ENCODE measurements around the gene ATP13A3.
"Not testable (repeated sequence)": the region's sequence is repeated elsewhere in the genome, so short reads cannot be mapped to it uniquely, and the experiment has no call there.

Gene ATP13A3

GRCh38 chr3:194486540-194487288 lies at the start of gene ATP13A3:
TSS of gene ATP13A3 (minus strand) at chr3:194487002. CDS start at chr3:194462190, 24,812 bp downstream.
- DNase-seq (ENCODE audit: low read depth) = peak; percentile 82

DNA sequence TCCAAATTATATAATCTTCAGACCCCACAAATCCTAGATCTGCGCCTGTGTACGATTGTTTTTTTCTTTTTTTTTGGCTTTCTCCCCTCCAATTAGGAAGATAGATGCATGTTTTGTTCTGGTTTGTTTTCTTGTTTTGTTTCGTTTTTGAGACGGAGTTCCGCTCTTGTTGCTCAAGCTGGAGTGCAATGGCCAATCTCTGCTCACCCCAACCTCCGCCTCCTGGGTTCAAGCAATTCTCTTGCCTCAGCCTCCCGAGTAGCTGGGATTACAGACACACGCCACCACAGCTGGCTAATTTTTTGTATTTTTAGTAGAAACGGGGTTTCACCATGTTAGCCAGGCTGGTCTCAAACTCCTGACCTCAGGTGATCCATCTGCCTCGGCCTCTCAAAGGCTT lies 48.4 kb upstream of the ATP13A3 start:
- not testable (repeated sequence) for DNase-seq (ENCODE audit: low read depth)

DNA sequence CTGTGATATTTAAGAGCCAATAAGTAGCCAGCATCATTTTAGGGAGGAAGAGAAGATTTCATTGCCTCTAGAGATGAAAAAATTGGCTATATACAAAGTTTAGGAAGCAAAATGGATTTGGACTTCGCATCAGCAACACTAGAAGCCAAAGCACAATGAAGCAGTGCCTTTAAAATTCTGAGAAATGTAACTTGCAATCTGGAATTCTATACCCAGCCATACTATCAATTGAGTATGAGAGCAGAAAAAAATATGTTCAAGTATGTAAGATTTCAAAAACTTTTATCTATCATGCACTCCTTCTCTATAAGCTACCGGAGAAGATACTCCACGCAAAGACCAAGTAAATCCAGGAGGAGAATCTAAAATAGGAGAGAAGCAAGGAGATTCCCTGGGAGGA lies 47.4 kb upstream of the ATP13A3 start:
- DNase-seq (ENCODE audit: low read depth) = no peak

GRCh38 chr3:194532591-194532990 lies 45.8 kb upstream of the ATP13A3 start:
- no peak for DNase-seq (ENCODE audit: low read depth)

DNA sequence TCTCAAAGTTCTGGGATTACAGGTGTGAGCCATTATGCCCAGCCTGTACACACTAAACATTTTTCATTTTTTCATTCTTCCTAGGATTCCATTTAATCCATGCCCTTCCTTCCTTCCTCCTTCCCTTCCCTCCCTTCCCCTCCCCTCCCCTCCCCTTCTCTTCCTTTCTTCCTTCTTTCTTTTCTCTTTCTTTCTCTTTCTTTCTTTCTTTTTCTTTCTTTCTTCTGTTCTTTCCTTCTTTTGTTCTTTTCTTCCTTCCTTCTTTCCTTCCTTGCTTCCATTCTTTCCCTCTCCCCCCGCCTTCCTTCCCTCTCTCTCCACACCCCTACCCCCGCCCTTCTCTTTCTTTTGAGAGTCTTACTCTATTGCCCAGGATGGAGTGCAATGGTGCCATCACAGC lies 40.9 kb upstream of the ATP13A3 start:
- DNase-seq (ENCODE audit: low read depth) = no peak

- no peak for DNase-seq (ENCODE audit: low read depth)
Observed at GRCh38 chr3:194526164-194526563, 39.4 kb upstream of the ATP13A3 start.

GRCh38 chr3:194522579-194523046 lies 35.8 kb upstream of the ATP13A3 start:
- DNase-seq (ENCODE audit: low read depth) = no peak

- DNase-seq (ENCODE audit: low read depth) = no peak
Observed at GRCh38 chr3:194521510-194522260, 34.9 kb upstream of the ATP13A3 start.

DNA sequence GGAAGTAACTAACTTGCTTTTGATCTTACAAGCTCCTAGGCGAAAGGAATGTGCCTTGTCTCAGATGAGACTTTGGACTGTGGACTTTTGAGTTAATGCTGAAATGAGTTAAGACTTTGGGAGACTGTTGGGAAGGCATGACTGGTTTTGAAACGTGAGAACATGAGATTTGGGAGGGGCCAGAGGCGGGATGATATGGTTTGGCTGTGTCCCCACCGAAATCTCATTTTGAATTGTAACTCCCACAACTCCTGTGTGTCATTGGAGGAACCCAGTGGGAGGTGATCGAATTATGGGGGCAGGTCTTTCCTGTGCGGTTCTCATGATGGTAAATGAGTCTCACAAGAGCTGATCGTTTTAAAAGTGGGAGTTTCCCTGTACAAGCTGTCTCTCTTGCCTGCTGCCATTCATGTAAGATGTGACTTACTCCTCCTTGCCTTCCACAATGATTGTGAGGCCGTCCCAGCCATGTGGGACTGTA lies 33.9 kb upstream of the ATP13A3 start:
- peak; percentile 48 for DNase-seq (ENCODE audit: low read depth)

DNA sequence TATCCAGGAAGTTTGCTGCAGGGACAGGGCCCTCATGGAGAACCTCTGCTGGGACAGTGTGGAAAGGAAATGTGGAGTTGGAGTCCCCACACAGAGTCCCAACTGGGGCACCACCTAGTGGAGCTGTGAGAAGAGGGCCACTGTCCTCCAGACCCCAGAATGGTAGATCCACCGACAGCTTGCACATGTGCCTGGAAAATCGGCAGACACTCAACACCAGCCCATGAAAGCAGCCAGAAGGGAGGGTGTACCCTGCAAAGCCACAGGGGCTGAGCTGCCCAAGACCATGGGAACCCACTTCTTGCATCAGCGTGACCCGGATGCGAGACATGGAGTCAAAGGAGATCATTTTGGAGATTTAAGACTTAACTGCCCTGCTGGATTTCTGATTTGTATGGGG lies 33.4 kb upstream of the ATP13A3 start:
- not testable (repeated sequence) for DNase-seq (ENCODE audit: low read depth)

DNA sequence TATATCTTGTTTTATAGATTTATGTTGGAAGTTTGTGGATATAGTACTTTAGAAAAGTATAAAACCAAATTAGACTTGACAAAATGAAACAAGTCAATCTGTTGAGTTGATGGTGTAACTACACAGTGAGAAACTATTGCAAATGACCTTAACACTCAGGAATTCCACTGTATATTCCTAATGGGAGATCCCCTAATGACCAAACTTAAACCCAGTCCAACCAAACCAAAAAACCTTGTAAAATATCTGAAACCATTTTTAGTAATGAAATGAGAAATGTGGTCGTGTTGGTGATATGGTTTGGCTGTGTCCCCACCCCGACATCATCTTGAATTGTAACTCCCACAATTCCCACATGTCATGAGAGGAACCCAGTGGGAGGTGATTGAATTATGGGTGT lies 31.9 kb upstream of the ATP13A3 start:
- DNase-seq (ENCODE audit: low read depth) = no peak

GRCh38 chr3:194517333-194517732 lies 30.5 kb upstream of the ATP13A3 start:
- DNase-seq (ENCODE audit: low read depth) = no peak

- DNase-seq (ENCODE audit: low read depth) = no peak
Observed at GRCh38 chr3:194514626-194515025, 27.8 kb upstream of the ATP13A3 start.

GRCh38 chr3:194512895-194513601 lies 26.2 kb upstream of the ATP13A3 start:
- DNase-seq (ENCODE audit: low read depth) = no peak

GRCh38 chr3:194508491-194509453 lies 22.0 kb upstream of the ATP13A3 start:
- no peak for DNase-seq (ENCODE audit: low read depth)

DNA sequence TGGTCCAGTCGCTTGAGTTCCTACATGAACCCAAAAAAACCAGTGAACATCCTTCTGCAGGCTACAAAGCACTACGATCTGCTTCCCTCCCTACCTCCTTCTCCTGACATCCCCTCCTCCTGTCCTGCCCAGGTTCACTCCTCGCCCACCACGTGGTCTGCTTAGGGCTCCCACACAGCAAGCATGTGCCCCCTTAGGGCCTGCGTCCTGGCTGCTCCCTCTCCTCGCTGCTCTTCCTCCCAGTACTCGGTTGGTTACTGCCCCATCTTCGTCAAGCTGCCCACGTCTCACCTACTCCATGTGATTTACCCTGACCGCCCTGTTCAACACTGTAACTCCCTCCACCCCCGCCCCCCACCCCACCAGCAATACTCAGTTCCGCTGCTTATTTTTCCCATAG lies 20.8 kb upstream of the ATP13A3 start:
- no peak for DNase-seq (ENCODE audit: low read depth)

DNA sequence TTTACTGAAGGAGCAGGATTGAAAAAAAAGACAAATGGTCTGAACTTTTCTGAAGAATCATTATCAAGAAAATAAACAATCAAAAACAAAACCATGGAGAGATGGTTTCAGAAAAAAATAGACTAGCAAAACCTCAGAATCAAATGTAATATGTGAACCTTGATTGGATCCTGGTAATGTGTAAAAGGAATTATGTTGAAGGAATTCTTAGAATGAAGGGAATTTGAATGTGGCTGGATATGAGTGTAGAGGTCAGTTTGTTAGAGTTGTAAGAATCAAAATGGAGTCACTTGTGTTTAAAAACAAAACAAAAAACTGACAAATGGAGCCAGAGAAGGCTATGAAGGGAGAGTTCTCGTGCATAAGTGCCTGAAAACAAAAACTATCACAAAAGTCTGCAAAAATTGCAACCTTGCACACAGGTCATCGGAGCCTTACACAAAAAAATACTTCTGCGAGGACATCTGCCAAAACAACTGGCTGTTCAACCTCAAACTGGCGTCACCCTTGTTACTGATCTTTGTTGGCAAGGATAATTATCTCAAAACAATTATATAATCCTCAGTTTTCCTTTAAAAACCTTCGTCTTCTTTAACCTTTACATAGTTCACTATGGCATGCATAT lies 19.1 kb upstream of the ATP13A3 start:
- DNase-seq (ENCODE audit: low read depth) = no peak

DNA sequence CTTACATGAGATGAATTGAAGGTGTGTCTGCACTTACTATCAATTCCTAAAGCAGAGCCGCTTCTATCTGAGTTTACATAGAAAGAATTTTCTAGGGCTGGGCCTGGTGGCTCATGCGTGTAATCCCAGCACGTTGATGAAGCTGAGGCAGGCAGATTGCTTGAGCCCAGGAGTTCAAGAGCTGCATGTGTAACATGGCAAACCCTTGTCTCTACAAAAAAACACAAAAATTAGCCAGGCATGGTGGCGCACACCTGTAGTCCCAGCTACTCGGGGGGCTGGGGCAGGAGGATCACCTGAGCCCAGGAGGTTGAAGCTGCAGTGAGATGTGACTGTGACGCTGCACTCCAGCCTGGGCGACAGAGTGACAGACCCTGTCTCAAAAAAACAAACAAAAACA lies 18.1 kb upstream of the ATP13A3 start:
- no peak for DNase-seq (ENCODE audit: low read depth)

DNA sequence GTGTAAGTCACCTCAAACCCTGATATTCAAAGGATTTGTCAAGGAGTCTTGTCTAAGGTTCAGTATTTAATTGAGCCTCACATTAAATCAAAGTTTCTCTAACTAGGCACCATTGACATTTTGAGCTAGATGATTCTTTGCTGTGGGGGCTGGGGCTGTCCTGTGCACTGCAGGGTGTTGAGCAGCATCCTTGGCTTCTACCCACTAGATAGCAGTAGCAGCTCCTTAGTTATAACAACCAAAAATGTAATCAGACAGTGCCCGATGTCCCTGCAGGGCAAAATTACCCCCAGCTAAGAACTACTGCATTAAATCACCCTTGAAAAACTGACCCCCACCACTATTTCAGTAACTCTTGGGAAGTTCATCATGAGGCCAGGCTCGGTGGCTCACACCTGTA lies 17.3 kb upstream of the ATP13A3 start:
- no peak for DNase-seq (ENCODE audit: low read depth)

DNA sequence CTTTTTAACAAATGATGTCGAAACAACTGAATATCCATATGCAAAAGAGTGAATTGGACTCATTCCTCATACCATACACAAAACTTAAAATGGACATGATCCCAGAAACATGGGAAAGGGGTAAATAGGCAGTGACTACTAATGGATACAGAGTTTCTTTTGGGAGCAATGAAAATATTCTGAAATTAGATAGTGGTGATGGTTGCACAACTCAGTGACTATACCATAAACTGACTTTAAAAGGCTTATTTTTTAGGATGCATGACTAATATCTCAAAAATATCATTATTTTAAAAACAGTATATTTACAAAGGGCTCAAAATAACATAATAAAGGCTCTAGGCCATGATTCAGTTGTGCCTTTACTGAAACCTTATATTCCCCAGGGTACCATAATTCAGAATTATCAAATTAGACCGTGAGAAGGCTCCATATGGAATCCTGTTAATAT lies 16.3 kb upstream of the ATP13A3 start:
- DNase-seq (ENCODE audit: low read depth) = no peak

DNA sequence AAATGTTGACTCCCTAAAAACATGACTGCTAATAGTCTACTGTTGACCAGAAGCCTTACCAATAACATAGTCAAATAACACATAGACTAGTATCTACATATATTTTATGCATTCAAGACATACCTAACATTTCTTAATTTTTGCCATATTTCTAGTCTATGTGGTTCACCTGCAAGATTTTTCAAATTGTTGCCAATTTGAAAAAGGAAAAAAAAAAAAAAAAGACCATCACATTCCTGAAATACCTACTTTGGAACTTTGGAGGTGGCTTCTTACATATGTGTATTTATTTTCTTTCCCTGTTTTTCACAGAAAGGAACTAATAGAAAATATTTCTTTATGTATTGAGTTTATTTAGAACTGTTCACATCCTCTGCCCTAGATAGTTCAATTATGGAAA lies 13.4 kb upstream of the ATP13A3 start:
- DNase-seq (ENCODE audit: low read depth) = no peak
